Brain microvascular endothelial cell (primary cell): Measurements from ENCODE around the gene CAPZA2.
"Not testable (repeated sequence)": the region's sequence is repeated elsewhere in the genome, so short reads cannot be mapped to it uniquely, and the experiment has no call there.

Source experiments
- DNase-seq: peaks from one replicate; pipeline ENCODE4 v3.0.0-alpha.2; 2020
- H3K27ac ChIP-seq: fragments of 250-450 bp; sonication (Bioruptor Pico); 2 replicates; pipeline ENCODE4 v1.5.1; 2020; ENCODE audit warnings: mild to moderate bottlenecking, moderate library complexity
- H3K27me3 ChIP-seq: fragments of 250-450 bp; sonication (Bioruptor Pico); replicated peaks from 2 replicates; pipeline ENCODE4 v1.5.1; 2020; ENCODE audit warnings: mild to moderate bottlenecking
- H3K36me3 ChIP-seq: fragments of 250-450 bp; sonication (Bioruptor Pico); replicated peaks from 2 replicates; pipeline ENCODE4 v1.5.1; 2020; ENCODE audit warnings: mild to moderate bottlenecking
- H3K4me3 ChIP-seq: 2 replicates; pipeline ENCODE4 v1.5.1; 2011; ENCODE audit warnings: low read depth, mild to moderate bottlenecking, control low read depth, low read length, moderate library complexity
- CTCF ChIP-seq: IDR thresholded peaks from 2 replicates; pipeline ENCODE4 v1.5.1; 2011; ENCODE audit warnings: low read depth, mild to moderate bottlenecking, moderate library complexity, low read length, control low read depth, inconsistent platforms; ENCODE audit errors: missing control alignments
- in situ Hi-C: cut with HindIII; loops from 2 replicates; pipeline ENCODE4 v1.10.0; 2017; ENCODE audit warnings: low sequenced_read_pairs, low pct_ligation_motif_present

CAPZA2 gene

DNA sequence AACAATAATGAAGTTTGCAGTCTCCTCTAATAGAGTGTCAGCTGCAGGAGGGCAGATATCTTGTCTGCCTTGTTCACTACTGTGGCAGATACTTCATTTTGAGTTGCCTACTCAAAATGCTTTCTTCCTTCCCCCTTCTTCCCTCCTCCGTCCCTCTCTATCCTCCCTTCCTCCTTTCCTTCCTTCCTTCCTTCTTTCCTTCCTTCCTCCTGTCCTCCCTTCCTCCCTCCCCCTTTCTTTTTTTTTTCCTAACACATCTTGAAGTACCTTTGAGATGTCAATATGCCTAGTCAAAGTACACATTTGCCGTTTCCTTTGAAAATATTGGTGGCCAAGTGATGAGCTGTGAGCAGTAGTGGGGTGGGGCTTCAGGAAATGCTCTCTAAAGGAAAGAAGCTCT lies 72.2 kb downstream of the CAPZA2 start:
- no peak for TF ChIP-seq CTCF
- in situ Hi-C loops, result no loop called here
- no peak overlapping the region for H3K4me3 ChIP-seq
- DNase-seq, result no peak
- H3K36me3 ChIP-seq, result no peaks in the 10 kb centered on the region
- no peak overlapping the region for H3K27ac ChIP-seq
- no peaks in the 10 kb centered on the region for H3K27me3 ChIP-seq

DNA sequence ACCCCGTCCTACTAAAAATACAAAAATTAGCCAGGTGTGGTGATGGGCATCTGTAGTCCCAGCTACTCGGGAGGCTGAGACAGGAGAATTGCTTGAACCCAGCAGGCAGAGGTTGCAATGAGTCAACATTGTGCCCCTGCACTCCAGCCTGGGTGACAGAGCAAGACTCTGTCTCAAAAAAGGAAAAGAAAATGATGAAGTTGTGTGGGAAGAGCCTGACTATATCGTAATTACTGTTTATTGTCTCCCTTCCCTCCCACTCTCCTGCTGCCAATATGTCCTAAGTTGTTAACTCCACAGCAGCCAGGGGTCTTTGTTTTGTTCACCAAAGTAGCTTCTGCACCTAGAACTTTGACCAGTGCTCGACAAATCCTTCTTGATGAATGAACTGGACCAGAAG lies 74.5 kb downstream of the CAPZA2 start:
- H3K4me3 ChIP-seq, DNase-seq, H3K36me3 ChIP-seq, H3K27me3 ChIP-seq, in situ Hi-C loops, H3K27ac ChIP-seq: not testable (repeated sequence)

GRCh38 chr7:116938678-116939077 lies 76.3 kb downstream of the CAPZA2 start:
- Histone ChIP-seq H3K36me3 (no peaks in the 10 kb centered on the region), H3K27me3 (no peaks in the 10 kb centered on the region), H3K4me3 (no peak overlapping the region), H3K27ac (no peak overlapping the region)
- no peak for TF ChIP-seq CTCF
- no peak for DNase-seq
- in situ Hi-C loops, result no loop called here

DNA sequence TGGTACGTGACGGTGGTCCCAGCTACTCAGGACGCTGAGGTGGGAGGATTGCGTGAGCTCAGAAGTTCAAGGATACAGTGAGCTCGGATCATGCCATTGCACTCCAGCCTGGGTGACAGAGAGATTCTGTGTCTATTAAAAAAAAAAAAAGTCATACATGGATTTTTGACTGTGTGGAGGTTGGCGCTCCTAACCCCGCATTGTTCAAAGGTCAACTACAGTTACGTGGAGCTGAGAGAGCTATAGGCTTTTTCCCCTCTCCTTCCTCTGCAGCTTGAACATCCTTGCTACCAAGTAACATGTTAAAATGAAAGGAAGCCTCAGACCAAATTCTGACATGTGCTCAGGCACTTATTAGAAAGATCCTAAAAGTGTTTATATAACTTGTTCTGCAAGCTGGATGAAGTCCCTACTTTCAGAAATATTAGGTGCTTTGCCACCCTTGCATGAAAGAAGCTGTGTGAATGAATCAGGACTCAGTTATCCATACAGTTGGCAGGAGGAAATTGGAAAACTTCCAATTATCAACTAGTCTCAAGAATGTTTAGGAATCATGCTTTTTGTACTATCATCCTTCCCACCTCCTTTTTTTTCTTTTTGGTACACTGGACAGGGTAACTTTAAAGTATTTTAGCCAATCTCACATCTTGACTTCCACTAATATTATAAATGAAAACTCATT lies 78.4 kb downstream of the CAPZA2 start:
- Histone ChIP-seq H3K27ac (no peak overlapping the region), H3K4me3 (no peak overlapping the region), H3K36me3 (no peaks in the 10 kb centered on the region), H3K27me3 (no peaks in the 10 kb centered on the region)
- in situ Hi-C loops, result no loop called here
- DNase-seq, result no peak
- TF ChIP-seq CTCF, result no peak

- TF ChIP-seq CTCF, result no peak
- in situ Hi-C loops, result no loop called here
- Histone ChIP-seq H3K27ac (no peak overlapping the region), H3K27me3 (no peaks in the 10 kb centered on the region), H3K36me3 (no peaks in the 10 kb centered on the region), H3K4me3 (no peak overlapping the region)
- no peak for DNase-seq
Observed at GRCh38 chr7:116942504-116942903, 80.1 kb downstream of the CAPZA2 start.

DNA sequence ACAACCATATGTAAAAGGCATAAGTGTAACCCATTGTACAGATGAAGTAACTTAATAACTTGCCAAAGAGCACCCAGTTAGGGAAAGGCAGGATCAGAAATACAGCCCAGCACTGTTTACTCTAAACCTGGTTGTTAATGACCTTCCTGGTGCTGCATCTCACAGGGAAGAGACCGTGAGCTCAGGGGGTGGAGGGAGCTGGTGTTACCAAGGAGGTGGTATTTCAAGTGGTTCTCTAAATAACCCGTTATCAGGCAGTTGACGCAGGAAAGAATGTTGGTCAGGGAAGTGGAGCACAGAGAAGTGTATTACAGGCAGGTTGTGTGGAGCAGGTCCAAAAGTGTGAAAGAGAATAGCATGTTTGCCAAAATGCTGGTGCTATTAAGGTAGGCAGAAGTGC lies 86.5 kb downstream of the CAPZA2 start:
- in situ Hi-C loops, result no loop called here
- DNase-seq, result no peak
- Histone ChIP-seq H3K27me3 (no peaks in the 10 kb centered on the region), H3K4me3 (no peak overlapping the region), H3K27ac (no peak overlapping the region), H3K36me3 (no peaks in the 10 kb centered on the region)
- TF ChIP-seq CTCF, result no peak
